WTC11 (cell line): ENCODE measurements around the gene TLE4. TPM values are rescaled to one million over a fixed set of nuclear protein-coding genes. Genes with fewer than 3 reads are reported as not detected.

Source experiments
- ATAC-seq: fragments of 200-7000 bp; cut with Tn5 transposase; 2 replicates; pipeline ENCODE4 v1.10.0; 2021; ENCODE audit warnings: mild to moderate bottlenecking, moderate library complexity
- CTCF ChIA-PET: fragments of 300-600 bp; sonication (Branson Sonifier 250); formaldehyde crosslinking; loops from one replicate; lab custom pipeline; 2021; ENCODE audit warnings: antibody characterized with exemption; lab: Charles Lee
- POLR2A ChIA-PET: fragments of 350-600 bp; sonication (Branson Sonifier 250); formaldehyde crosslinking; loops from one replicate; lab custom pipeline; 2021; ENCODE audit warnings: antibody characterized with exemption; lab: Charles Lee
- DNase-seq: peaks from one replicate; pipeline ENCODE4 v3.0.0; 2021; ENCODE audit warnings: low spot score
- H3K27ac Mint-ChIP-seq: 2 replicates; pipeline ENCODE4 v1.8.0; 2021; ENCODE audit warnings: mixed read lengths
- H3K27me3 Mint-ChIP-seq: 2 replicates; pipeline ENCODE4 v1.8.0; 2021; ENCODE audit warnings: low read depth, mild to moderate bottlenecking, moderate library complexity, mixed read lengths
- H3K36me3 Mint-ChIP-seq: 2 replicates; pipeline ENCODE4 v1.8.0; 2021; ENCODE audit warnings: mixed read lengths
- H3K4me1 Mint-ChIP-seq: 2 replicates; pipeline ENCODE4 v1.8.0; 2022; ENCODE audit warnings: mixed read lengths
- H3K4me3 Mint-ChIP-seq: 2 replicates; pipeline ENCODE4 v1.8.0; 2021; ENCODE audit warnings: mild to moderate bottlenecking, moderate library complexity, mixed read lengths
- H3K9me3 Mint-ChIP-seq: 2 replicates; pipeline ENCODE4 v1.8.0; 2021; ENCODE audit warnings: mixed read lengths
- ATF1 ChIP-seq: sonication (generic); formaldehyde crosslinking; IDR thresholded peaks from 2 replicates; pipeline ENCODE4 v1.8.1; 2023; ENCODE audit warnings: mild to moderate bottlenecking, moderate library complexity, missing genetic modification reagents
- ATF6 ChIP-seq: sonication (generic); formaldehyde crosslinking; IDR thresholded peaks from 2 replicates; pipeline ENCODE4 v1.8.1; 2023; ENCODE audit warnings: mild to moderate bottlenecking, missing genetic modification reagents
- ESRRA ChIP-seq: sonication (generic); formaldehyde crosslinking; IDR thresholded peaks from 2 replicates; pipeline ENCODE4 v1.8.1; 2022; ENCODE audit warnings: mild to moderate bottlenecking, missing genetic modification reagents, borderline replicate concordance
- FOXJ3 ChIP-seq: sonication (generic); formaldehyde crosslinking; IDR thresholded peaks from 2 replicates; pipeline ENCODE4 v1.9.0; 2021; ENCODE audit warnings: missing genetic modification reagents, mild to moderate bottlenecking, borderline replicate concordance
- GABPB1 ChIP-seq: sonication (generic); formaldehyde crosslinking; IDR thresholded peaks from 2 replicates; pipeline ENCODE4 v1.8.1; 2023; ENCODE audit warnings: mild to moderate bottlenecking, missing genetic modification reagents
- HMGA2 ChIP-seq: fragments of 250-450 bp; sonication (Bioruptor Pico); IDR thresholded peaks from 2 replicates; pipeline ENCODE4 v1.4.0; 2021; ENCODE audit warnings: mild to moderate bottlenecking, moderate library complexity
- JUN ChIP-seq: sonication (generic); formaldehyde crosslinking; IDR thresholded peaks from 2 replicates; pipeline ENCODE4 v1.8.0; 2023; ENCODE audit warnings: mild to moderate bottlenecking, missing genetic modification reagents
- MLX ChIP-seq: sonication (generic); formaldehyde crosslinking; IDR thresholded peaks from 2 replicates; pipeline ENCODE4 v1.8.1; 2023; ENCODE audit warnings: mild to moderate bottlenecking, missing genetic modification reagents, moderate library complexity
- MXD4 ChIP-seq: fragments of 250-450 bp; sonication (Bioruptor Pico); IDR thresholded peaks from 2 replicates; pipeline ENCODE4 v1.8.0; 2021; ENCODE audit warnings: mild to moderate bottlenecking, moderate library complexity, borderline replicate concordance
- NFYB ChIP-seq: sonication (generic); formaldehyde crosslinking; conservative IDR thresholded peaks from 2 replicates; pipeline ENCODE4 v1.8.0; 2022; ENCODE audit warnings: low read depth, missing genetic modification reagents
- SOX15 ChIP-seq: fragments of 250-450 bp; sonication (Bioruptor Pico); IDR thresholded peaks from 2 replicates; pipeline ENCODE4 v1.9.0; 2021; ENCODE audit warnings: mild to moderate bottlenecking
- TEAD1 ChIP-seq: sonication (generic); formaldehyde crosslinking; IDR thresholded peaks from 2 replicates; pipeline ENCODE4 v1.8.0; 2022; ENCODE audit warnings: mild to moderate bottlenecking, missing genetic modification reagents
- ZBTB21 ChIP-seq: sonication (generic); formaldehyde crosslinking; IDR thresholded peaks from 2 replicates; pipeline ENCODE4 v1.8.1; 2023; ENCODE audit warnings: mild to moderate bottlenecking, missing genetic modification reagents, borderline replicate concordance
- ZBTB43 ChIP-seq: sonication (generic); formaldehyde crosslinking; IDR thresholded peaks from 2 replicates; pipeline ENCODE4 v1.8.1; 2023; ENCODE audit warnings: mild to moderate bottlenecking, missing genetic modification reagents
- ZNF232 ChIP-seq: sonication (generic); formaldehyde crosslinking; IDR thresholded peaks from 2 replicates; pipeline ENCODE4 v1.8.0; 2022; ENCODE audit warnings: mild to moderate bottlenecking, missing genetic modification reagents
- ZNF263 ChIP-seq: sonication (generic); formaldehyde crosslinking; IDR thresholded peaks from 2 replicates; pipeline ENCODE4 v1.8.1; 2022; ENCODE audit warnings: low read depth, mild to moderate bottlenecking, moderate library complexity, missing genetic modification reagents
- total RNA-seq: library from RNA; stranded (reverse); gene quantifications from 3 replicates; pipeline ENCODE4 v1.2.3, GENCODE V29; 2021
- TF ChIP-seq, protein P1 (sequence below): fragments of 250-450 bp; sonication (Bioruptor Pico); conservative IDR thresholded peaks from 2 replicates; pipeline ENCODE4 v1.9.0; 2021; ENCODE audit warnings: mild to moderate bottlenecking
- TF ChIP-seq, protein P2 (sequence below): sonication (generic); formaldehyde crosslinking; IDR thresholded peaks from 2 replicates; pipeline ENCODE4 v1.8.1; 2022; ENCODE audit warnings: low read depth, missing genetic modification reagents, borderline replicate concordance
- TF ChIP-seq, protein P3 (sequence below): fragments of 250-450 bp; sonication (Bioruptor Pico); IDR thresholded peaks from 2 replicates; pipeline ENCODE4 v1.8.0; 2021; ENCODE audit warnings: mild to moderate bottlenecking
- TF ChIP-seq, protein P4 (sequence below): fragments of 200-600 bp; IDR thresholded peaks from 2 replicates; pipeline ENCODE4 v1.8.0; 2022; ENCODE audit warnings: antibody characterized with exemption

Gene TLE4
- total RNA-seq, 1 experiment from 2014 or later = 48.1 TPM

DNA sequence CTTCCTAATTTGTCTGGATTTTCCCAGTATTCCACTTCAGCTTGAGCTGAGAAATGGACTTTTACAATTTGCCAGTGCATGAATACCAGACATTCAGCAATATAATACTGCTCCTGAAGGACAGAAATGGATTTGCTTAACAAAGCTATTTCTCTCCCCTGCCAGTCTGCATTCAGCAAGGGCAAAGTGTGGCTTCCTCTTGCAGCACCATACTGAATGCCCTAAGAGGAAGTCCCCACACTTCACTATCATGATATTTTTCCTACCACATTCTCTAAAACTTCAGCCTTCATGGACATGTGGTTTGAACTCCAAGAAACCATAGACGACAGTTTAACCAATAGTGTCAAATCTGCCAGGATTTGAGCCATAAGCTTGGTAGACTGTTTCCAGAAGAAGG is 19.8 kb upstream of the TLE4 start:
- H3K27ac Mint-ChIP-seq = no peak overlapping the region
- H3K36me3 Mint-ChIP-seq = no peaks in the 10 kb centered on the region
- no peak for ATAC-seq
- no peaks in the 10 kb centered on the region for H3K27me3 Mint-ChIP-seq
- peaks cover 4% of the 10 kb centered on the region; the same call in 1 of the 2 replicates for H3K4me1 Mint-ChIP-seq
- no peaks in the 10 kb centered on the region; the same call in 1 of the 2 replicates for H3K9me3 Mint-ChIP-seq
- ChIA-PET CTCF (interaction anchor here (1.0 kb wide), 1 partner anchor 16 kb away, joined by 3 read pairs; no protein-coding TSS in a partner anchor), POLR2A (no interaction called here)
- DNase-seq = no peak
- no peak overlapping the region for H3K4me3 Mint-ChIP-seq
- TF ChIP-seq ATF1 (CRISPR knock-in tag) (no peak), HMGA2 (CRISPR knock-in tag) (no peak), MLX (no peak), ZNF263 (no peak), ZBTB21 (CRISPR knock-in tag) (no peak), ZNF232 (CRISPR knock-in tag) (no peak), ATF6 (no peak), SOX15 (CRISPR knock-in tag) (no peak), ESRRA (CRISPR knock-in tag) (no peak), TEAD1 (CRISPR knock-in tag) (no peak), JUN (CRISPR knock-in tag) (no peak), GABPB1 (CRISPR knock-in tag) (no peak), FOXJ3 (no peak), ZBTB43 (CRISPR knock-in tag) (no peak), MXD4 (CRISPR knock-in tag) (no peak), NFYB (CRISPR knock-in tag) (no peak)
- TF ChIP-seq, protein P1, sequence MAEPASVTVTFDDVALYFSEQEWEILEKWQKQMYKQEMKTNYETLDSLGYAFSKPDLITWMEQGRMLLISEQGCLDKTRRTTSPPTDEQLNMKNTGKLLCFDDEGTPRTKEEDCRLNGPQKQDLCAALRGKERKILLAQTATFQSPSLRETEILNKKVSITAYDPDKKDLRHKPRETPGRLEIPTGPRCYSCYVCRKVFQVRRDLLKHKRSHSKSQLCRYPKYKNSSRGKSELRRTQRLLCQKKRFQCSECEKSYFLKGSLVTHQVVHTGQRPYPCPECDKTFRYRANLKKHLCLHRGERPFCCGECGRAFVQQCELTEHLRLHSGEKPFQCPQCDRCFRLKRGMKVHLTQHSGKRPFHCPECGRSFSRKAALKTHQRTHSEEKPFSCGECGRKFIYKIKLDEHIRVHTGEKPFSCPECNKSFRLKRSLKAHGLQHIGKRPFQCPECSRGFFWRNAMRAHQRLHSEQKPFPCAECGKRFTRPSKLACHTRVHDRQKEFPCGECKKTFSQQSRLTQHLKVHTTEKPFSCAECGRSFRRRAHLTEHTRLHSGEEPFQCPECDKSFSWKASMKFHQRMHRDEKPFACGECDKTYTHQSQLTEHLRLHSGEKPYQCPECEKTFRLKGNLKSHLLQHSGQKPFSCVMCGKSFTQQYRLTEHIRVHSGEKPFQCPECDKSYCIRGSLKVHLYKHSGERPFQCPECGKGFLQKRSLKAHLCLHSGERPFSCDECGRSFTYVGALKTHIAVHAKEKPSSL (CRISPR knock-in tag) = no peak
- TF ChIP-seq, protein P2, sequence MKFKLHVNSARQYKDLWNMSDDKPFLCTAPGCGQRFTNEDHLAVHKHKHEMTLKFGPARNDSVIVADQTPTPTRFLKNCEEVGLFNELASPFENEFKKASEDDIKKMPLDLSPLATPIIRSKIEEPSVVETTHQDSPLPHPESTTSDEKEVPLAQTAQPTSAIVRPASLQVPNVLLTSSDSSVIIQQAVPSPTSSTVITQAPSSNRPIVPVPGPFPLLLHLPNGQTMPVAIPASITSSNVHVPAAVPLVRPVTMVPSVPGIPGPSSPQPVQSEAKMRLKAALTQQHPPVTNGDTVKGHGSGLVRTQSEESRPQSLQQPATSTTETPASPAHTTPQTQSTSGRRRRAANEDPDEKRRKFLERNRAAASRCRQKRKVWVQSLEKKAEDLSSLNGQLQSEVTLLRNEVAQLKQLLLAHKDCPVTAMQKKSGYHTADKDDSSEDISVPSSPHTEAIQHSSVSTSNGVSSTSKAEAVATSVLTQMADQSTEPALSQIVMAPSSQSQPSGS (CRISPR knock-in tag) = no peak
- TF ChIP-seq, protein P3, sequence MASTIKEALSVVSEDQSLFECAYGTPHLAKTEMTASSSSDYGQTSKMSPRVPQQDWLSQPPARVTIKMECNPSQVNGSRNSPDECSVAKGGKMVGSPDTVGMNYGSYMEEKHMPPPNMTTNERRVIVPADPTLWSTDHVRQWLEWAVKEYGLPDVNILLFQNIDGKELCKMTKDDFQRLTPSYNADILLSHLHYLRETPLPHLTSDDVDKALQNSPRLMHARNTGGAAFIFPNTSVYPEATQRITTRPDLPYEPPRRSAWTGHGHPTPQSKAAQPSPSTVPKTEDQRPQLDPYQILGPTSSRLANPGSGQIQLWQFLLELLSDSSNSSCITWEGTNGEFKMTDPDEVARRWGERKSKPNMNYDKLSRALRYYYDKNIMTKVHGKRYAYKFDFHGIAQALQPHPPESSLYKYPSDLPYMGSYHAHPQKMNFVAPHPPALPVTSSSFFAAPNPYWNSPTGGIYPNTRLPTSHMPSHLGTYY (CRISPR knock-in tag) = no peak
- TF ChIP-seq, protein P4, sequence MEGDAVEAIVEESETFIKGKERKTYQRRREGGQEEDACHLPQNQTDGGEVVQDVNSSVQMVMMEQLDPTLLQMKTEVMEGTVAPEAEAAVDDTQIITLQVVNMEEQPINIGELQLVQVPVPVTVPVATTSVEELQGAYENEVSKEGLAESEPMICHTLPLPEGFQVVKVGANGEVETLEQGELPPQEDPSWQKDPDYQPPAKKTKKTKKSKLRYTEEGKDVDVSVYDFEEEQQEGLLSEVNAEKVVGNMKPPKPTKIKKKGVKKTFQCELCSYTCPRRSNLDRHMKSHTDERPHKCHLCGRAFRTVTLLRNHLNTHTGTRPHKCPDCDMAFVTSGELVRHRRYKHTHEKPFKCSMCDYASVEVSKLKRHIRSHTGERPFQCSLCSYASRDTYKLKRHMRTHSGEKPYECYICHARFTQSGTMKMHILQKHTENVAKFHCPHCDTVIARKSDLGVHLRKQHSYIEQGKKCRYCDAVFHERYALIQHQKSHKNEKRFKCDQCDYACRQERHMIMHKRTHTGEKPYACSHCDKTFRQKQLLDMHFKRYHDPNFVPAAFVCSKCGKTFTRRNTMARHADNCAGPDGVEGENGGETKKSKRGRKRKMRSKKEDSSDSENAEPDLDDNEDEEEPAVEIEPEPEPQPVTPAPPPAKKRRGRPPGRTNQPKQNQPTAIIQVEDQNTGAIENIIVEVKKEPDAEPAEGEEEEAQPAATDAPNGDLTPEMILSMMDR = no peak
